ENCODE results near the gene ZBED4.
A peak's percentile ranks its signal among the peaks of the same experiment; 100 is the strongest.

Gene ZBED4

GRCh38 chr22:49937758-49938564, 84.3 kb downstream of the ZBED4 start:
- Histone ChIP-seq H3K4me2 (ENCODE audit: low read length) (peak overlapping the region; percentile 77), H3K4me3 (ENCODE audit: low read length) (no peak overlapping the region; the same call in 1 of the 2 replicates), H3K36me3 (ENCODE audit: control insufficient read depth, low read length) (peaks cover 15% of the 10 kb centered on the region), H3K9me3 (ENCODE audit: control insufficient read depth, insufficient read depth, low read length) (no peaks in the 10 kb centered on the region), H3K4me1 (ENCODE audit: control insufficient read depth, low read length) (peaks cover 40% of the 10 kb centered on the region), H3K27me3 (ENCODE audit: control insufficient read depth, low read length) (no peaks in the 10 kb centered on the region), H4K20me1 (ENCODE audit: control insufficient read depth, insufficient read depth, low read depth, low read length) (no peaks in the 10 kb centered on the region), H3F3A (ENCODE audit: control insufficient read depth, insufficient read depth) (peaks cover 16% of the 10 kb centered on the region), H3K9me2 (replicated peaks; ENCODE audit: control insufficient read depth, low read length) (no peaks in the 10 kb centered on the region), H3K79me2 (ENCODE audit: control insufficient read depth, low read length) (peaks cover 19% of the 10 kb centered on the region), H3K27ac (ENCODE audit: low read depth, low read length) (no peak overlapping the region)
- TF ChIP-seq CTCF (IDR thresholded peaks at IDR 0.05; ENCODE audit: low read depth, low read length, poor library complexity, severe bottlenecking): no peak
- no peak for TF ChIP-seq EZH2phosphoT487 (IDR thresholded peaks at IDR 0.05; ENCODE audit: borderline replicate concordance, low read length)

GRCh38 chr22:49938565-49939136, 85.0 kb downstream of the ZBED4 start:
- Histone ChIP-seq H3K27ac (ENCODE audit: low read depth, low read length) (no peak overlapping the region), H3K4me2 (ENCODE audit: low read length) (no peak overlapping the region), H3K4me1 (ENCODE audit: control insufficient read depth, low read length) (peaks cover 33% of the 10 kb centered on the region), H3F3A (ENCODE audit: control insufficient read depth, insufficient read depth) (peaks cover 9% of the 10 kb centered on the region), H3K79me2 (ENCODE audit: control insufficient read depth, low read length) (peaks cover 14% of the 10 kb centered on the region), H3K9me3 (ENCODE audit: control insufficient read depth, insufficient read depth, low read length) (no peaks in the 10 kb centered on the region), H3K36me3 (ENCODE audit: control insufficient read depth, low read length) (peaks cover 12% of the 10 kb centered on the region), H3K9me2 (replicated peaks; ENCODE audit: control insufficient read depth, low read length) (no peaks in the 10 kb centered on the region), H3K4me3 (ENCODE audit: low read length) (no peak overlapping the region), H4K20me1 (ENCODE audit: control insufficient read depth, insufficient read depth, low read depth, low read length) (no peaks in the 10 kb centered on the region), H3K27me3 (ENCODE audit: control insufficient read depth, low read length) (no peaks in the 10 kb centered on the region)
- TF ChIP-seq CTCF (IDR thresholded peaks at IDR 0.05; ENCODE audit: low read depth, low read length, poor library complexity, severe bottlenecking): no peak
- TF ChIP-seq EZH2phosphoT487 (IDR thresholded peaks at IDR 0.05; ENCODE audit: borderline replicate concordance, low read length): no peak
